SJCRH30 (cell line): ENCODE data around the gene IL1RAPL1. TPM values are rescaled to one million over a fixed set of nuclear protein-coding genes. Genes with fewer than 3 reads are reported as not detected.
"Not testable (repeated sequence)": the region's sequence is repeated elsewhere in the genome, so short reads cannot be mapped to it uniquely, and the experiment has no call there.

ENCODE experiments used
- DNase-seq, 2 experiments: peaks; one replicate each; pipeline ENCODE4 v3.0.0-alpha.2; 2015 to 2020
- H3K27ac ChIP-seq: fragments of 250-450 bp; sonication (Bioruptor Pico); 2 replicates; pipeline ENCODE4 v1.5.1; 2020; ENCODE audit warnings: mild to moderate bottlenecking, moderate library complexity
- H3K27me3 ChIP-seq: fragments of 250-450 bp; sonication (Bioruptor Pico); 2 replicates; pipeline ENCODE4 v1.5.1; 2020; ENCODE audit warnings: mild to moderate bottlenecking, moderate library complexity
- H3K36me3 ChIP-seq: fragments of 250-450 bp; sonication (Bioruptor Pico); 2 replicates; pipeline ENCODE4 v1.5.1; 2020; ENCODE audit warnings: mild to moderate bottlenecking, moderate library complexity
- H3K4me1 ChIP-seq: fragments of 250-450 bp; sonication (Bioruptor Pico); 2 replicates; pipeline ENCODE4 v1.5.1; 2020; ENCODE audit warnings: mild to moderate bottlenecking, moderate library complexity
- H3K4me3 ChIP-seq: fragments of 250-450 bp; sonication (Bioruptor Pico); 2 replicates; pipeline ENCODE4 v1.5.1; 2020; ENCODE audit warnings: mild to moderate bottlenecking, moderate library complexity
- H3K9me3 ChIP-seq: fragments of 250-450 bp; sonication (Bioruptor Pico); replicated peaks from 2 replicates; pipeline ENCODE4 v1.5.1; 2020; ENCODE audit warnings: mild to moderate bottlenecking, moderate library complexity
- total RNA-seq: library from RNA; depleted of rRNA; stranded (reverse); fragments of >200 nt; shearing (Covaris generic); gene quantifications from 2 replicates; pipeline ENCODE4 v1.2.3, GENCODE V29; 2014

Gene IL1RAPL1
- total RNA-seq, 1 experiment from 2014 or later = not detected

GRCh38 chrX:29315931-29316330 lies 728.7 kb downstream of the IL1RAPL1 start:
- no peaks in the 10 kb centered on the region for H3K4me1 ChIP-seq
- H3K36me3 ChIP-seq = no peaks in the 10 kb centered on the region
- DNase-seq = peak in 1 of 2 experiments; percentile 17
- no peak overlapping the region for H3K27ac ChIP-seq
- no peak overlapping the region for H3K4me3 ChIP-seq
- no peaks in the 10 kb centered on the region for H3K27me3 ChIP-seq
- no peaks in the 10 kb centered on the region for H3K9me3 ChIP-seq

GRCh38 chrX:29318012-29318411 lies 730.8 kb downstream of the IL1RAPL1 start:
- H3K4me3 ChIP-seq = no peak overlapping the region
- DNase-seq = no peak
- no peaks in the 10 kb centered on the region for H3K4me1 ChIP-seq
- no peak overlapping the region for H3K27ac ChIP-seq
- no peaks in the 10 kb centered on the region for H3K9me3 ChIP-seq
- no peaks in the 10 kb centered on the region for H3K27me3 ChIP-seq
- H3K36me3 ChIP-seq = no peaks in the 10 kb centered on the region

GRCh38 chrX:29332429-29332828 lies 745.2 kb downstream of the IL1RAPL1 start:
- H3K4me3 ChIP-seq, H3K9me3 ChIP-seq, H3K4me1 ChIP-seq, H3K27me3 ChIP-seq, H3K36me3 ChIP-seq, DNase-seq, H3K27ac ChIP-seq: not testable (repeated sequence)

- H3K27ac ChIP-seq, H3K27me3 ChIP-seq, H3K4me1 ChIP-seq, H3K4me3 ChIP-seq, H3K9me3 ChIP-seq, DNase-seq, H3K36me3 ChIP-seq: not testable (repeated sequence)
Observed at GRCh38 chrX:29333091-29333490, 745.8 kb downstream of the IL1RAPL1 start.

GRCh38 chrX:29348288-29348687 lies 761.0 kb downstream of the IL1RAPL1 start:
- H3K27me3 ChIP-seq = no peaks in the 10 kb centered on the region
- H3K4me3 ChIP-seq = no peak overlapping the region
- no peaks in the 10 kb centered on the region for H3K36me3 ChIP-seq
- no peaks in the 10 kb centered on the region for H3K4me1 ChIP-seq
- H3K9me3 ChIP-seq = no peaks in the 10 kb centered on the region
- no peak overlapping the region for H3K27ac ChIP-seq
- no peak for DNase-seq

GRCh38 chrX:29359276-29359675 lies 772.0 kb downstream of the IL1RAPL1 start:
- Histone ChIP-seq H3K27ac (no peak overlapping the region), H3K27me3 (no peaks in the 10 kb centered on the region), H3K4me3 (no peak overlapping the region), H3K9me3 (no peaks in the 10 kb centered on the region), H3K4me1 (no peaks in the 10 kb centered on the region), H3K36me3 (no peaks in the 10 kb centered on the region)
- no peak for DNase-seq

GRCh38 chrX:29374765-29375164 lies 787.5 kb downstream of the IL1RAPL1 start:
- not testable (repeated sequence) for H3K36me3 ChIP-seq, H3K4me3 ChIP-seq, H3K27ac ChIP-seq, H3K9me3 ChIP-seq, H3K4me1 ChIP-seq, H3K27me3 ChIP-seq, DNase-seq

GRCh38 chrX:29376584-29376983 lies 789.3 kb downstream of the IL1RAPL1 start:
- no peak for DNase-seq
- no peak overlapping the region for H3K4me3 ChIP-seq
- H3K27me3 ChIP-seq = no peaks in the 10 kb centered on the region
- no peaks in the 10 kb centered on the region for H3K36me3 ChIP-seq
- H3K9me3 ChIP-seq = no peaks in the 10 kb centered on the region
- H3K4me1 ChIP-seq = no peaks in the 10 kb centered on the region
- no peak overlapping the region for H3K27ac ChIP-seq

- H3K9me3 ChIP-seq = no peaks in the 10 kb centered on the region
- H3K27ac ChIP-seq = no peak overlapping the region
- H3K27me3 ChIP-seq = no peaks in the 10 kb centered on the region
Observed at GRCh38 chrX:29382811-29383210, 795.6 kb downstream of the IL1RAPL1 start.

GRCh38 chrX:29388509-29388908 lies 801.3 kb downstream of the IL1RAPL1 start:
- Histone ChIP-seq H3K4me3 (no peak overlapping the region), H3K27ac (no peak overlapping the region), H3K9me3 (no peaks in the 10 kb centered on the region), H3K4me1 (no peaks in the 10 kb centered on the region), H3K36me3 (no peaks in the 10 kb centered on the region), H3K27me3 (no peaks in the 10 kb centered on the region)
- DNase-seq = no peak

More at GRCh38 chrX:29382811-29383210, 795.6 kb downstream of the IL1RAPL1 start:
- Histone ChIP-seq H3K4me1 (no peaks in the 10 kb centered on the region), H3K36me3 (no peaks in the 10 kb centered on the region), H3K4me3 (no peak overlapping the region)
- DNase-seq = no peak

GRCh38 chrX:29397506-29397905 lies 810.3 kb downstream of the IL1RAPL1 start:
- Histone ChIP-seq H3K9me3 (no peaks in the 10 kb centered on the region), H3K4me3 (no peak overlapping the region)
- DNase-seq = no peak

GRCh38 chrX:29407357-29407756 lies 820.1 kb downstream of the IL1RAPL1 start:
- Histone ChIP-seq H3K4me1 (no peaks in the 10 kb centered on the region), H3K4me3 (no peak overlapping the region), H3K9me3 (no peaks in the 10 kb centered on the region), H3K27me3 (no peaks in the 10 kb centered on the region), H3K36me3 (no peaks in the 10 kb centered on the region), H3K27ac (no peak overlapping the region)
- no peak for DNase-seq

More at GRCh38 chrX:29397506-29397905, 810.3 kb downstream of the IL1RAPL1 start:
- Histone ChIP-seq H3K36me3 (no peaks in the 10 kb centered on the region), H3K27ac (no peak overlapping the region), H3K4me1 (no peaks in the 10 kb centered on the region), H3K27me3 (no peaks in the 10 kb centered on the region)

- no peaks in the 10 kb centered on the region for H3K4me1 ChIP-seq
- H3K4me3 ChIP-seq = no peak overlapping the region
- H3K27me3 ChIP-seq = no peaks in the 10 kb centered on the region
- no peak overlapping the region for H3K27ac ChIP-seq
- DNase-seq = peak; percentile 2 to 6
- H3K9me3 ChIP-seq = no peaks in the 10 kb centered on the region
- no peaks in the 10 kb centered on the region for H3K36me3 ChIP-seq
Observed at GRCh38 chrX:29419774-29420553, 832.7 kb downstream of the IL1RAPL1 start.

GRCh38 chrX:29422034-29422433 lies 834.8 kb downstream of the IL1RAPL1 start:
- no peak overlapping the region for H3K27ac ChIP-seq
- H3K4me3 ChIP-seq = no peak overlapping the region
- no peak for DNase-seq
- no peaks in the 10 kb centered on the region for H3K27me3 ChIP-seq
- H3K36me3 ChIP-seq = no peaks in the 10 kb centered on the region
- no peaks in the 10 kb centered on the region for H3K9me3 ChIP-seq
- H3K4me1 ChIP-seq = no peaks in the 10 kb centered on the region

GRCh38 chrX:29431895-29432294 lies 844.6 kb downstream of the IL1RAPL1 start:
- no peak overlapping the region for H3K27ac ChIP-seq

GRCh38 chrX:29432534-29432933 lies 845.3 kb downstream of the IL1RAPL1 start:
- no peak for DNase-seq
- no peaks in the 10 kb centered on the region for H3K9me3 ChIP-seq
- H3K36me3 ChIP-seq = no peaks in the 10 kb centered on the region
- H3K4me1 ChIP-seq = no peaks in the 10 kb centered on the region
- H3K4me3 ChIP-seq = no peak overlapping the region
- no peaks in the 10 kb centered on the region for H3K27me3 ChIP-seq
- no peak overlapping the region for H3K27ac ChIP-seq

More at GRCh38 chrX:29431895-29432294, 844.6 kb downstream of the IL1RAPL1 start:
- Histone ChIP-seq H3K9me3 (no peaks in the 10 kb centered on the region), H3K27me3 (no peaks in the 10 kb centered on the region), H3K36me3 (no peaks in the 10 kb centered on the region), H3K4me1 (no peaks in the 10 kb centered on the region), H3K4me3 (no peak overlapping the region)
- DNase-seq = no peak
